T follicular helper cell (primary cell): Measurements from ENCODE around the gene ZNF540.
"Not testable (repeated sequence)": the region's sequence is repeated elsewhere in the genome, so short reads cannot be mapped to it uniquely, and the experiment has no call there.

ENCODE experiments used
- DNase-seq: peaks from one replicate; pipeline ENCODE4 v3.0.0-alpha.2; 2020; ENCODE audit warnings: low read depth
- total RNA-seq, 2 experiments: gene quantifications; one replicate each; lab custom pipeline; 2026; lab: John Stamatoyannopoulos, UW

Gene ZNF540
- total RNA-seq = 2.6 to 18.7 reads per million in 2 experiments

DNA sequence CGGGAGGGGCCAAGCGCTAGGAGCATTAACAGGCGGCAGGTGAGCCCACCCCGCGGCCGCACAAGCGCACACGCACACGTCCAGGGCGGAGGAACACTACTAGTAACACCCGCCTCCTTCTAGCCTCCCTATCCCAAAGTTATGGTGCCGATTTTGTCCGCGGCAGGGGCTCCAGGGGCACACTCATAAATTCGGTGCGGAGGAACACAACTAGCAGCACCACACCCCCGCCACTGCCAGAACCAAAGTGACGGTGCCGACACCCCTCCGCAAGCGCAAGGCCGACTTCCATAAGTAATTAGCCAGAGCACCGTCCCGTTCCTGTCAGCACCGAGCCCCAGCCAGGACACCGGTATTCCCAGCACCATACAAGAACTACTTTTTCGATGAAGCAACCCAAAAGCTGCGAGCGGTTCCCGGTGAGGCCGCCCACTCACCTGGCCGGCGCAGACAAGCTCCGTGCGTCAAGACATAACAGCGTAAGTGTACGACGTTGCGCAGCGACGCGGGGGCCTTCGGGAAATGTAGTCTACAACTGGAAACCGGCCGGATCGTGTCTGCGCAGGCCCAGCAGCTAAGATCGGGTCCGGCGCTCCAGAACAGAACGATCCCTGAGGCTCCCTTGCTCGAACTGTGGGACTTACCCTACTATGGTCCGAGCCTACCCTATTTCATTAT lies at the start of gene ZNF540, which contains the start of gene ZNF571:
Gene ZNF540 (plus strand): TSS at position 573 of the 678 bp plus-strand sequence. CDS start 3,572 bp downstream, outside the sequence.
Gene ZNF571 (minus strand): TSS at position 489 of the 678 bp plus-strand sequence. CDS start 8,116 bp downstream, outside the sequence.
- DNase-seq = peak; percentile 90

DNA sequence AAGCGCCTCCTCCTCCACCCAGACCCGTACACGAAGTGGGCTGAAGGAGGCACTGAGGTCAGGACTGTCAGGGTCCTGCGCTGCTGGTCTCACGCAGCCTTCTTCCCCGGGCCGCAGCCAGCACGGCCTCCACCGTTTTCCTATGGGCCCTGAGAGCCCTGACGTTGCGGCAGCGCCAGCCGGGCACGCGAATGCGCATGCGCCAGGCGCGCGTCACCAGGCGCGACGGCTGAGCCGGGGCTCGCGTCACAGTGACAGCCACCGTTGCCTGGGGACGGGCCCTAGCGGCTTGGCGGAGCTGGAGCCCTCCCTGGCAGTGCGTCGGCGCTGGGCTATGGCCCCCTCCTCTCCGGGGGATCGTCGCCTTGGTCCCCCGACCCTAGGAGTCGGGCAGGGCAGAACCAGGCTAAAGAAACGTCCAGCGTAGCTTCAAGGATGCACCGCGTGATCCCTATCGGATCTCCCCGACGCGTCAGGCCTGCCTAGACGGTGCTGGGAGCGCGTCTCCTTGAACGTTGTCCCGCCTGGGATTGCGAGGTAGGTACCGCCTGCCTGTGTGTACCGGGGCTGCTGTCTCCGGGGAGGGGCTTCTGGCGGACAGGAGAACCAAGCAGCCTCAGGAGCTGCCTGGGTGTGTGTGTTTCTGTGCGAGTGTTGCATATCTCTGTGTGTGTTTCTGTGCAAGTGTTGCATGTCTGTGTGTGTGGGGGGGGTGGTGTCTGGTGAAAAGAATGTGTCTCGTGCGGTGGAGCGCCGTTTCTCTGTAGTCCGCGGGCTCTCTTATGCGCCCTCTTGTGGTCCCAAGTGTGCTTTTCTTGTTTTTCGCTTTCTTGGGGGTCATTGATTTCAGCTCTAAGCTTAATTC lies 43.3 kb upstream of the ZNF540 start:
- peak; percentile 44 for DNase-seq

DNA sequence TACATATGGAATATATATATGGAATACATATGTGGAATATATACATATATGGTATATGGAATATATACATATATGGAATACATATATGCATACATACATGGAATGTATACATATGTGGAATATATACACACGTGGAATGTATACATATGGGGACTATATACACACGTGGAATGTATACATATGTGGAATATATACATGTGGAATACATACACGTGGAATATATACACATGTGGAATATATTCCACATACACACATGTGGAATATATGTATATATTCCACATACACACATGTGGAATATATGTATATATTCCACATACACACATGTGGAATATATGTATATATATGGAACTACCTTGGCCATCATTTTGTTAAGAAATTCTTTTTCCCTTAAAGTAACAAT lies 31.2 kb upstream of the ZNF540 start:
- no peak for DNase-seq

DNA sequence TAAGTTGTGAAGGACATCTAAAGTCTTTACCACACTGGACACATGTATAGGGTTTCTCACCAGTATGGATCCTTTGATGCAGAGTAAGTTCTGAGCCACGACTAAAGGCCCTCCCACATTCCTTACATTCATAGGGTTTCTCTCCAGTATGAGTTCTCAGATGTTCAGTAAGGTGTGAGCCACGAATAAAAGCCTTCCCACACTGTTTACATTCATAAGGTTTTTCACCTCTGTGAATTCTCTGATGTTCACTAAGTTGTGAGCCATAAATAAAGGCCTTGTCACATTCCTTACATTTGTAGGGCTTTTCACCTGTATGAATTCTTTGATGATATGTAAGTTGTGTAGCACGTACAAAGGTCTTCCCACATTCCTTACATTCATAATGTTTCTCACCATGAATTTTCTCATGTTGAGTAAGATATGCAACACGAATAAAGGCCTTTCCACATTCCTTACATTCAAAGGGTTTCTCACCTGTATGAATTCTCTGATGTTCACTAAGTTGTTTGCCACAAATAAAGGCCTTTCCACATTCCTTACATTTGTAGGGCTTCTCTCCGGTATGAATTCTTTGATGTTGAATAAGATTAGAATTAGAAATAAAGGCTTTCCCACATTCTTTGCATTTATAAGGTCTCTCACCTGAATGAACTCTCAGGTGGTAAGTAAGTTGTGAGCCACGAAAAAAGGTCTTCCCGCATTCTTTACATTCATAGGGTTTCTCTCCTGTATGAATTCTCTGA lies 29.9 kb upstream of the ZNF540 start:
- DNase-seq = no peak

DNA sequence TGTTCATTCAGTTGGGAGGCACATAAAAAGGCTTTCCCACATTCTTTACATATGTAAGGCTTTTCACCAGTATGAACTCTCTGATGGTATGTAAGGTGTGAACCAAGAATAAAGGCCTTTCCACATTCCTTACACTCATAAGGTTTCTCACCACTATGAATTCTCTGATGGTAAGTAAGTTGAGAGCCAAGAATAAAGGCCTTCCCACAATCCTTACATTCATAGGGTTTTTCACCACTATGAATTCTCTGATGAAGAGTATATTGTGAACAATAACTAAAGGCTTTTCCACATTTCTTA lies 29.4 kb upstream of the ZNF540 start:
- DNase-seq = no peak

DNA sequence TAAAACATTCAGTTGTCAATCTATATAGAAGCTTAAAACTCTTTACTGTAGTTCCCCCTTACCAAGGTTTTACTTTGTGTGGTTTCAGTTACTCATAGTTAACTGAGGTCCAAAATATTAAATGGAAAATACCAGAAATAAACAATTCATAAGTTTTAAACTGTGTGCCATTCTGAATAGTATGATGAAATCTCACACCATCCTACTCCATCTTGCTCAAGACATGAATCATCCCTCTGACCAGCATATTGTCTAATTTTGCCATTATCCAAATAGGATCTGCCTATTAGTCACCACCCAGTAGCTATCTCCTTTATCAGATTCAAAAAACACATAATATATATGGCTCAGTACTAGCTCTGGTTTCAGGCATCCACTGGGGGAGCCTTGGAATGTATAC lies 22.5 kb upstream of the ZNF540 start:
- no peak for DNase-seq

DNA sequence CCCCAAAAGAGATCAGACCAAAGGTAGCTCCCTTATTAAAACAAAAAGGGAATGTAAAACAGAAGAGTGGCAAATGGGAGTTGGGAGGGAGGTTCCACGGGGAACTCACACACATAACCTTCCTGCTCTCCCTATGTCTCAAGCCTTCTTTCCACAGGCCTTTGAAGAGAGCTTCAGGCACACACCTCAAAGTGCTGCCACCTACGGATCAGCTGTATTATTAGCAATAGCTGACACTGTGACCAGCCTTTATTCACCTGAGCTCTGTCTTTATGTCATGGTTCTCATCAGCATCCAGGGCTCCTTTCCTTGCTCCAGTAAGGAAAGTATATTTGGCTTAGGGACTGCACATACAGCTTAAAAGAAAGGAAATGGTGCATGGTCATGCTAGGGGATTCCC lies 11.3 kb upstream of the ZNF540 start:
- no peak for DNase-seq

DNA sequence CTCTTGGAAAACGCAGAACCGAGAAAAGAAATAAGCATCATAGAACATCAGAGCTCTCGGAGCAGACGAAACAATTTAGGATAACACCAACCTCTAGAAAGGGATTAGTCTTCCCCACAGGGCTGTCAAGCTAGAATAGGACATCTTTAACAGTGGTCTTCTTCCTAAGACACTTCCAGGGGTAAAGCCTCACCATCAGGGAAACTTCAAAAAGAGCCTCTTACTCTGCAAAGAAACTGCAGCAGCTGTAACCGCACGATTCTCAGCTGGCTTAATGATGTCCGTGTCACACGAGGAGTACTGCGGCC lies 726 bp upstream of the ZNF540 start:
- no peak for DNase-seq

DNA sequence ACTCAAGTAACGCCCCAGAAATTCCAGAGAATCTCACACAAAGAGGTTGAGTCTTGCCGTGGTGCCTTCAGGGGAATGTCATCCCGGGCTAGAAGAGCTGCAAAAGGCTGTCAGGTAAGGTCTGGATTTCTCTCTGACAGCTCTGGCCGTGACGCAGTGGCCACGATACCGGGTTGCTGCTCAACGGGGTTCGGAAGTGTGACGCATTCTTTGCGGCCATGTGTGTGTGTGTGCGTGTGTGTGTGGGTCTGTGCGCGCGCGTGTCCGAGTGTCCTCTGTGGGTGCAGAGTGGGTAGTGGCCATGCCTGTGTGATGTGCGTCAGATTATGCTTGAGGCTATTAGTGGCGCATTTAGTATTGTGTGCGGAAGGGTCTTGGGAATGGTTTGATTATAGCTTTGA lies 306 bp downstream of the ZNF540 start:
- peak; percentile 41 for DNase-seq

DNA sequence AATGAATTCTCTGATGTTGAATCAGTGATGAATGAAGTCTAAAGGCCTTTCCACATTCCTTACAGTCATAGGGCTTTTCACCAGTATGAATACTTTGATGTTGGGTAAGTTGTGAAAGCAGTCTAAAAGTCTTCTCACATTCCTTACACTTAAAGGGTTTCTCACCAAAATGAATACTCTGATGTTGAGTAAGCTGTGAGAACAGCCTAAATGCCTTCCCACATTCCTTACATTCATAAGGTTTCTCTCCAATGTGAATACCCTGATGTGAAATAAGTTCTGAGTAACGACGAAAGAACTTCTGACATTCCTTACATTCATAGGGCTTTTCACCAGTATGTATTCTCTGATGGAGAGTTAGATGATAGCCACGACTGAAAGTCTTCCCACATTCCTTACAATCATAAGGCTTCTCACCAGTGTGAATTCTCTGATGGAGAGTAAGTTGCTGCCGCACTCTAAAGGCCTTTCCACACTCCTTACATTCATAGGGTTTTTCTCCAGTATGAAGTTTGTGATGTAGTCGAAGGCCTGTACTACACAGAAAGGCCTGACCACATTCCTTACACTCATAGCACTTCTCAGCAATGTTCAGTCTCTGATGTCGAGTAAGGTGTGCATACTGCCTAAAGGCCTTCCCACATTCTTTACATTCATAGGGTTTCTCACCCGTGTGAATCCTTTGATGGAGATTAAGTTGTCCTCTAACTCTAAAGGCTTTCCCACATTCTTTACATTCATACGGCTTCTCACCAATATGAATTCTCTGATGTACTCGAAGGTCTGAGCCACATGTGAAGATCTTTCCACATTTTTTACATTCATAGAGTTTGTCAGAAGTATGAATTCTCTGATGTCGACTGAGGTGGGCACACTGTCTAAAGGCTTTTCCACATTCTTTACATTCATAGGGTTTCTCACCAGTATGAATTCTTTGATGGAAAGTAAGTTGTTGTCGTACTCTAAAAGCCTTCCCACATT lies 40.7 kb downstream of the ZNF540 start:
- no peak for DNase-seq

DNA sequence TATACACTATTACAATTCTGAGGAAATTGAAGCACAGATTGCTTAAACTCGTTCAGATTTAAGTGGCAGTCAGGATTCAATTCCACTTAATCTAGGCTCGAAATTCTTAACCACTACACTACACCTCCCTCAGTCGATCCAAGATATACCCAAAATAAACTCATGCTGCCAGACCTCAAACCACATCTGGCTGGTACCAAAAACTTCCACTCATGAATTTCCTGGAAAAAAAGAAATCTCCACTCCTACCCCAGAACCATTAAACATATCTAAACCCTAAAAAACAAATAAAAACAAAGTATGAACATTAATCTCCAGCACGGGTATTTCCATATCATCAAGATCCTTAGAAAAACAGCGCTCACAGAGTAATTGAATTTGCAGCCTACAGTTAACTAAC lies 59.4 kb downstream of the ZNF540 start:
- no peak for DNase-seq

DNA sequence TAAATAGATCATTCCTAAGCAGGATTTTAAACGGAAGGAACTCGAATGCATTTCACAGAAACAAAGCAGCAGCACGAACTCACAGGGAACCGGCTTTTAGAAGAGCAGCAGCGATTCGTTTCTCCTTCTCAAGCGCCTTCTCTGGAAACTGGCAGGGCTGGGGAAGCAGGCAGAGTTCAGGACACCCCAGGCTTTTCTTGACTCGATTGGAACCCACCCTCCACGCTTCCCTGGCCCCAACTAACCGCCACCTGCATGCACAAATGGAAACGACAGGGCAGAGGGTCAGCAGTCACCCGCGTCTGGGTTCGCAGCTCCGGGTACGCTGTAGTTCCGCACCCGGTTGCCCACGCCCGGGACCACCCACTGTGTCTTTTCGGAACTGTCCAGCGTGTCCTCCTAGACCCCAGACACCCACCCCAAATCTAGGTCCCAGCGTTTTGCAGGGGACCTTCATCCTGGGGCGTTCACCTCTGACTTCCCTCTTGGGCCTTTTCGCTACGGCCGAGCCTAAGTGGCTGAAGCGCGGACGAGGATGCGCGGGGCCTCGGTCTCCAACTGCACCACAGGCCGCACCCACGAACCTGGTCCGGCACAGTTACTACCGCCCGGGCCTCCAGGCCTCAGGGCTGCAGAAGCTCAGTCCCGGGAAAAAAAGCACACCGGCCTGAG lies 60.1 kb downstream of the ZNF540 start:
- no peak for DNase-seq

DNA sequence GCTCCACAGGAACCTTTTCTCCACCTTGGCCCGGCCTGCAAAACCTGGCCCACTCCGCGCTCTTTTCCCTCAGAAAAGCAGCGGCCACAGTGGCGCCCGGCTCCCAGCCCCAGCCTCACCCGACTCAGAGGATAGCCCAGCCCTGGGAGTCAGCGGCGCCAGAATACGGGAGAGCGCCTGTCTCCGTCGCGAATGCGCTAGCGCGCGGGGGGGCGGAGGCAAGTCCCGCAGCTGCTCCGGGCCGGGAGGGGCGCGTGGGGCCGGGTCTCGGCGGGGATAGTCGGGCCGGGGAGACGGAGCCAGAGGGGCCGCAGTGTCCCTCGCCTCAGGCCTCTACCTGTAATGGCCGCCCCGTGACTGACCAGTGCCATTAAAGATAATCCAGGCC lies 60.6 kb downstream of the ZNF540 start, which contains the start of gene ZFP30:
Gene ZFP30 (minus strand): TSS at position 165 of the 388 bp plus-strand sequence. CDS start 7,643 bp downstream, outside the sequence.
- peak; percentile 77 for DNase-seq

DNA sequence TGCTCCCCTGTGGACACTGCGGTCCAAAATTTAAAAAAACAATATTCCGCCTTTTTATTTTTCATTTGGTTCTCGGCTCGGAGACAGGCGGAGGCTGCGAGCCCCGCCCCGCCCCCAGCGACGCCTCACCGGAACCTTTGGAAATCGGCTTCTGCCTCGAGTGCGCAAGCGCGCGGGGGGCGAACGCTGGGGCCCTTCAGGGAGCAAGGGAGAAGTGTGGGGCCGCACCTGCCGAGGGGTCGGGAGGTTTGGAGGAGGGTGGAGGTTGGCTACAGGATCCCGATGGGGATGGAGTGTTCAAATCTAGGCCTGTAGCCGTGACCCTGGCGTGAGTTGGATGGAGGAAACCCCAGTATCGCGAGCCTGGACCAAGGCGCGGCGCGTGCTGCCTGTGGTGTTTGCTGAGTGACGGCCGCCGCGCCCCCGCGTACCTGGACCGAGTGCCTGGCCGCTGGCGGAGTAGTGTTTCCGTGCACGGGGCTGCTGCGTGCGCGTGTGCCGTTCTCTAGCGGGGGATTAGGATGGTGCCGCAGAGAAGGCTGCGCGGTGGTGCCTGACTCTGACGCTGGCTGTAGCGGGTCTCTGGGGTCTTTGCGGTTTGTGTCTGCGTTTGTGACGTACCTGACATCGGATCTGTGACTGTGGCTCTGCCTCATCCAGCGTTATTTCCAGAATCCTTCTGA lies 61.2 kb downstream of the ZNF540 start:
- peak; percentile 78 for DNase-seq

DNA sequence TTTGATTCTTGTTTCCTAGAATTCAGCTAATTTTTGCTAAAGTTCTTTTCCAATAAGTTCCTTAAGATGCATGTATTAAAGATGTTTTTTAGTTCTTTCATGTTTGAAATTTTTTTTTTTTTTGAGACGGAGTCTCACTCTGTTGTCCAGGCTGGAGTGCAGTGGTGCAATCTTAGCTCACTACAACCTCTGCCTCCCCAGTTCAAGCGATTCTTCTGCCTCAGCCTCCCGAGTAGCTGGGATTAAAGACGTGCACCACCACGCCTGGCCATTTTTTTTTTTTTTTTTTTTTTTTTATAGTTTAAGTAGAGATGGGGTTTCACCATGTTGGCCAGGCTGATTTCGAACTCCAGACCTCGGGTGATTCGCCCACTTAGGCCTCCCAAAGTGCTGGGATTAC lies 62.5 kb downstream of the ZNF540 start:
- not testable (repeated sequence) for DNase-seq
